ENCODE data around the gene POLD3. TPM values are rescaled to one million over a fixed set of nuclear protein-coding genes. Genes with fewer than 3 reads are reported as not detected.
A peak's percentile ranks its signal among the peaks of the same experiment; 100 is the strongest.

Gene POLD3
- total RNA-seq, 4 donors from 2014 or later: 9.1 to 18.7 (median 12.4) TPM

- H3K4me3 ChIP-seq: no peak overlapping the region
- ATAC-seq: no peak
- H3K4me1 ChIP-seq: no peaks in the 10 kb centered on the region
- no peaks in the 10 kb centered on the region for H3K9me3 ChIP-seq
- WGBS, 2 donors (ENCODE audit: low coverage in 1 of 2): 56 to 100% methylated on average over 1 of the region's 1 CpG
- no peak for TF ChIP-seq CTCF (IDR thresholded peaks at IDR 0.05)
- TF ChIP-seq EP300 (IDR thresholded peaks at IDR 0.05): no peak
- TF ChIP-seq POLR2A (IDR thresholded peaks at IDR 0.05): no peak
- TF ChIP-seq POLR2AphosphoS5 (IDR thresholded peaks at IDR 0.05): no peak
- H3K27ac ChIP-seq: no peak overlapping the region
- H3K27me3 ChIP-seq: no peaks in the 10 kb centered on the region
- no peaks in the 10 kb centered on the region for H3K36me3 ChIP-seq
Observed at GRCh38 chr11:74568028-74568427, 24.4 kb upstream of the POLD3 start.

- Histone ChIP-seq H3K36me3 (no peaks in the 10 kb centered on the region), H3K9me3 (no peaks in the 10 kb centered on the region), H3K4me3 (no peak overlapping the region), H3K27ac (no peak overlapping the region), H3K27me3 (no peaks in the 10 kb centered on the region), H3K4me1 (no peaks in the 10 kb centered on the region)
- WGBS, 2 donors (ENCODE audit: low coverage in 1 of 2): 68 to 71% methylated on average over 4 to 7 of the region's 8 CpGs
- TF ChIP-seq POLR2A (IDR thresholded peaks at IDR 0.05): no peak
- peak; percentile 12 to 59 (median 54) for TF ChIP-seq CTCF (IDR thresholded peaks at IDR 0.05)
- ATAC-seq: no peak
Observed at GRCh38 chr11:74570266-74571061, 21.9 kb upstream of the POLD3 start.

GRCh38 chr11:74571062-74571399, 21.4 kb upstream of the POLD3 start:
- no peak for TF ChIP-seq POLR2AphosphoS5 (IDR thresholded peaks at IDR 0.05)
- no peak for TF ChIP-seq EP300 (IDR thresholded peaks at IDR 0.05)
- TF ChIP-seq CTCF (IDR thresholded peaks at IDR 0.05): no peak
- no peak for TF ChIP-seq POLR2A (IDR thresholded peaks at IDR 0.05)
- H3K4me1 ChIP-seq: no peaks in the 10 kb centered on the region
- WGBS, 2 donors (ENCODE audit: low coverage in 1 of 2): 80 to 100% methylated on average over 1 to 2 of the region's 2 CpGs
- H3K27ac ChIP-seq: no peak overlapping the region
- no peaks in the 10 kb centered on the region for H3K27me3 ChIP-seq
- no peak overlapping the region for H3K4me3 ChIP-seq
- no peaks in the 10 kb centered on the region for H3K9me3 ChIP-seq
- no peaks in the 10 kb centered on the region for H3K36me3 ChIP-seq
- no peak for ATAC-seq

- 72 to 77% methylated on average over 4 of the region's 4 CpGs for WGBS, 2 donors (ENCODE audit: low coverage in 1 of 2)
- TF ChIP-seq CTCF (IDR thresholded peaks at IDR 0.05): no peak
- TF ChIP-seq POLR2AphosphoS5 (IDR thresholded peaks at IDR 0.05): no peak
- no peak for TF ChIP-seq POLR2A (IDR thresholded peaks at IDR 0.05)
- no peak for TF ChIP-seq EP300 (IDR thresholded peaks at IDR 0.05)
- no peak overlapping the region for H3K27ac ChIP-seq
Observed at GRCh38 chr11:74572349-74572748, 20.0 kb upstream of the POLD3 start.

GRCh38 chr11:74574563-74574962, 17.8 kb upstream of the POLD3 start:
- 64 to 75% methylated on average over 4 to 6 of the region's 6 CpGs for WGBS, 2 donors (ENCODE audit: low coverage in 1 of 2)
- TF ChIP-seq POLR2AphosphoS5 (IDR thresholded peaks at IDR 0.05) (no peak), POLR2A (IDR thresholded peaks at IDR 0.05) (no peak), CTCF (IDR thresholded peaks at IDR 0.05) (no peak), EP300 (IDR thresholded peaks at IDR 0.05) (no peak)
- ATAC-seq: no peak

More at GRCh38 chr11:74572349-74572748, 20.0 kb upstream of the POLD3 start:
- no peaks in the 10 kb centered on the region for H3K27me3 ChIP-seq
- no peak for ATAC-seq
- H3K9me3 ChIP-seq: no peaks in the 10 kb centered on the region
- no peak overlapping the region for H3K4me3 ChIP-seq
- H3K4me1 ChIP-seq: no peaks in the 10 kb centered on the region
- H3K36me3 ChIP-seq: no peaks in the 10 kb centered on the region

More at GRCh38 chr11:74574563-74574962, 17.8 kb upstream of the POLD3 start:
- no peak overlapping the region for H3K4me3 ChIP-seq
- no peaks in the 10 kb centered on the region for H3K27me3 ChIP-seq
- H3K27ac ChIP-seq: no peak overlapping the region
- no peaks in the 10 kb centered on the region for H3K4me1 ChIP-seq
- no peaks in the 10 kb centered on the region for H3K36me3 ChIP-seq
- no peaks in the 10 kb centered on the region for H3K9me3 ChIP-seq

Measured in gastroesophageal sphincter (tissue), 4 donors.